MCF 10A (cell line): ENCODE results near the gene CLSTN2. TPM values are rescaled to one million over a fixed set of nuclear protein-coding genes. Genes with fewer than 3 reads are reported as not detected.
A peak's percentile ranks its signal among the peaks of the same experiment; 100 is the strongest.

Experiments
- BruUV-seq: library from RNA; stranded (reverse); fragments of 400-500 nt; replicated peaks from 2 replicates; lab custom pipeline; 2021; lab: Mats Ljungman, UMichigan
- CTCF ChIA-PET: fragments of 300-600 bp; sonication (Branson Sonifier 250); formaldehyde crosslinking; extraction: SDS; loops from one replicate; lab custom pipeline; 2021; ENCODE audit warnings: antibody characterized with exemption, inconsistent platforms; lab: Yijun Ruan, JAX
- POLR2A ChIA-PET: fragments of 300-600, 350-650 bp; sonication (Branson Sonifier 250); formaldehyde crosslinking; extraction: SDS; loops from one replicate; lab custom pipeline; 2020; ENCODE audit warnings: antibody characterized with exemption, inconsistent platforms; lab: Yijun Ruan, JAX
- DNase-seq: peaks from one replicate; pipeline ENCODE4 v3.0.0-alpha.2; 2018; ENCODE audit not compliant: unreplicated experiment
- H3K27ac Mint-ChIP-seq: one replicate; pipeline ENCODE4 v1.8.0; 2022; ENCODE audit warnings: mild to moderate bottlenecking, low read depth, mixed read lengths; ENCODE audit not compliant: unreplicated experiment
- H3K27me3 Mint-ChIP-seq: one replicate; pipeline ENCODE4 v1.8.0; 2022; ENCODE audit warnings: mixed read lengths; ENCODE audit not compliant: insufficient read depth, unreplicated experiment
- H3K36me3 Mint-ChIP-seq: one replicate; pipeline ENCODE4 v1.8.0; 2022; ENCODE audit warnings: mild to moderate bottlenecking, moderate library complexity, mixed read lengths; ENCODE audit not compliant: insufficient read depth, unreplicated experiment
- H3K4me1 Mint-ChIP-seq: one replicate; pipeline ENCODE4 v1.8.0; 2022; ENCODE audit warnings: mixed read lengths; ENCODE audit not compliant: insufficient read depth, unreplicated experiment
- H3K4me3 Mint-ChIP-seq: one replicate; pipeline ENCODE4 v1.8.0; 2022; ENCODE audit warnings: mild to moderate bottlenecking, moderate library complexity, mixed read lengths; ENCODE audit not compliant: unreplicated experiment
- H3K9me3 Mint-ChIP-seq: one replicate; pipeline ENCODE4 v1.8.0; 2022; ENCODE audit warnings: mixed read lengths; ENCODE audit not compliant: unreplicated experiment
- intact Hi-C: fragments of 100-400 bp; cut with micrococcal nuclease; formaldehyde crosslinking; loops from 2 replicates; pipeline ENCODE4 v1.14.1; 2022
- total RNA-seq: library from RNA; stranded (reverse); gene quantifications from 2 replicates; pipeline ENCODE4 v1.2.3, GENCODE V29; 2022
- TF ChIP-seq, protein P1 (sequence below): fragments of 200-600 bp; IDR thresholded peaks from one replicate; pipeline ENCODE4 v1.8.0; 2022; ENCODE audit warnings: antibody characterized with exemption, mild to moderate bottlenecking; ENCODE audit not compliant: unreplicated experiment

CLSTN2 gene
- total RNA-seq, 1 experiment from 2014 or later = not detected

DNA sequence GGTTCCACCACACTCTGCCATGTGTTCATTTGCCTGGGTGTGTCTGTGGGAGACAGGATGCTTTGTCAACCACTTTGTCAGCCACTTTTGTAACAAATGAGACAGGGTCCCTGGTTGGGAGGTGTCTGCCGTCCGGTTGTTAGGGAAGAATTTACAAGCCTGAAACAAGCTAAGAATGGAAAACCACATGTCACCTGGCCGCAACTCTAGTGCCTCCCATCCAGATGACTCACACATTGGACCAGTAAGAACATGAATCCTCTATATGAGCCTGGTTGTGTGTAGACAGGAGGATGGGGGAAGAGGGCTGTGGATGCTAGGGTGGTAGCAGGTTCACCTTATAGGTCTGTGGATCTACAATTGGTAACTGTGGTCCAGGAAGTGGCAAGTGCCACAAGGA is 335.3 kb downstream of the CLSTN2 start:
- intact Hi-C loops = no loop called here
- ChIA-PET POLR2A (no interaction called here), CTCF (interaction anchor here (0.6 kb wide), 1 partner anchor 18 kb away, joined by 3 read pairs; no protein-coding TSS in a partner anchor)
- no peaks in the 10 kb centered on the region for H3K4me1 Mint-ChIP-seq
- no peaks in the 10 kb centered on the region for H3K36me3 Mint-ChIP-seq
- H3K9me3 Mint-ChIP-seq = no peaks in the 10 kb centered on the region
- peaks cover 12% of the 10 kb centered on the region for H3K27me3 Mint-ChIP-seq
- TF ChIP-seq, protein P1, sequence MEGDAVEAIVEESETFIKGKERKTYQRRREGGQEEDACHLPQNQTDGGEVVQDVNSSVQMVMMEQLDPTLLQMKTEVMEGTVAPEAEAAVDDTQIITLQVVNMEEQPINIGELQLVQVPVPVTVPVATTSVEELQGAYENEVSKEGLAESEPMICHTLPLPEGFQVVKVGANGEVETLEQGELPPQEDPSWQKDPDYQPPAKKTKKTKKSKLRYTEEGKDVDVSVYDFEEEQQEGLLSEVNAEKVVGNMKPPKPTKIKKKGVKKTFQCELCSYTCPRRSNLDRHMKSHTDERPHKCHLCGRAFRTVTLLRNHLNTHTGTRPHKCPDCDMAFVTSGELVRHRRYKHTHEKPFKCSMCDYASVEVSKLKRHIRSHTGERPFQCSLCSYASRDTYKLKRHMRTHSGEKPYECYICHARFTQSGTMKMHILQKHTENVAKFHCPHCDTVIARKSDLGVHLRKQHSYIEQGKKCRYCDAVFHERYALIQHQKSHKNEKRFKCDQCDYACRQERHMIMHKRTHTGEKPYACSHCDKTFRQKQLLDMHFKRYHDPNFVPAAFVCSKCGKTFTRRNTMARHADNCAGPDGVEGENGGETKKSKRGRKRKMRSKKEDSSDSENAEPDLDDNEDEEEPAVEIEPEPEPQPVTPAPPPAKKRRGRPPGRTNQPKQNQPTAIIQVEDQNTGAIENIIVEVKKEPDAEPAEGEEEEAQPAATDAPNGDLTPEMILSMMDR = no peak
- DNase-seq = peak; percentile 6
- BruUV-seq = no TSS peak
- no peak overlapping the region for H3K27ac Mint-ChIP-seq
- H3K4me3 Mint-ChIP-seq = no peak overlapping the region

DNA sequence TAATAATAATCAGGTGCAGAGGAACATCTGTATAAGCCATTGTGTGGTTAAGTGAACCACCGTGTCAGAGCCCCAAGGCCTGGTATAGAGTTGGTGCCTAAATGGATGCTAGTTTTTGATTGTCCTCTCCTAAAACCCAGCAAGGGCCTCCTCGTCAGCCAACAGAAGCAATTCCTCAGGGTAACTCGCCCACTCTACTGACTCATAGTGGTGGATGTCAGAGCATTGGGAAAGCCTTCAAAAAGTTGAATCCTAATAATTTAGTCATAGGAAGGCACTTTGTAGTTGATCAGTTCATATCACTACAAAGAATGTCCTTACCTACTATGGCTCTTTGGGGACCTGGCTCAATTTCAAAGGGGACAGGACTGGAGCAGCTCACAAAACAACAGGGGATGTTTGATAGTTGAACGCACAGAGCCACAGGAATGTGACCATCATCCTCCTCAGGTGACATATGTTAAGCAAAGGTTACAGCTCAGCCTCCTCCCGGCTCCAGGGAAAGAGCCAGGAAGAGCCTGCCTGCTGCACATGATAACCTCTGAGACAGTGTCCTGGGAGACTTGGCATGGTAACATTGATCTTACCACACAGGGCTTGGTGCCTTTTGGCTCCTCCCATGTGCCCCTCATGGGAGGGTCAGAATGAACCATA is 338.7 kb downstream of the CLSTN2 start:
- H3K4me1 Mint-ChIP-seq = no peaks in the 10 kb centered on the region
- no peaks in the 10 kb centered on the region for H3K9me3 Mint-ChIP-seq
- H3K36me3 Mint-ChIP-seq = no peaks in the 10 kb centered on the region
- no peak overlapping the region for H3K27ac Mint-ChIP-seq
- H3K4me3 Mint-ChIP-seq = no peak overlapping the region
- DNase-seq = no peak
- ChIA-PET POLR2A (interaction anchor here (0.7 kb wide), 1 partner anchor 521 kb away, joined by 3 read pairs; no protein-coding TSS in a partner anchor), CTCF (no interaction called here)
- TF ChIP-seq, protein P1 = no peak
- H3K27me3 Mint-ChIP-seq = peaks cover 12% of the 10 kb centered on the region
- no TSS peak for BruUV-seq
- intact Hi-C loops = no loop called here

DNA sequence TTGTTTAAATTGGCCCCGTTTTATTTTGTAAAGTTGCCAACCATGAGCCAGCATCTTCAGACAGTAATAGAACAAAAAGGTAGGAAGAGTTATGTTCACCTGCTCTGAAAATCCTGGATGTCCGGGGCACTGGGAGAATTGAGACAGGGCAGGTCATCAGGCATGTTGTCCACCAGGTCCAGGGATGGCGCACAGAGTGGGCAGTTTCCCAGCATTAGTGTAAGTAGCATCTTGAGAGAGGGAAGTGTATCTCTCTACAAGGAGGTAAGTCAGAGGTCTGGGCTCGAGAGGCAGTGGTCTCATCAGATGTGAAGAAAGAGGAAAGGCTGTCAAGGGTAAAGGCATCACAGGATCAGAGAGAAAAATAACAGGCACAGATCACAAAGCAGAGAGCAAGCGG is 339.4 kb downstream of the CLSTN2 start:
- TF ChIP-seq, protein P1 = no peak
- Mint-ChIP-seq H3K4me3 (no peak overlapping the region), H3K27ac (no peak overlapping the region), H3K9me3 (no peaks in the 10 kb centered on the region), H3K36me3 (no peaks in the 10 kb centered on the region), H3K4me1 (no peaks in the 10 kb centered on the region), H3K27me3 (peaks cover 13% of the 10 kb centered on the region)
- no TSS peak for BruUV-seq
- POLR2A ChIA-PET = interaction anchor here (0.7 kb wide), 1 partner anchor 521 kb away, joined by 3 read pairs; no protein-coding TSS in a partner anchor
- CTCF ChIA-PET = interaction anchor here (0.5 kb wide), 1 partner anchor 53 kb away, joined by 5 read pairs; no protein-coding TSS in a partner anchor
- intact Hi-C loops = no loop called here
- no peak for DNase-seq

DNA sequence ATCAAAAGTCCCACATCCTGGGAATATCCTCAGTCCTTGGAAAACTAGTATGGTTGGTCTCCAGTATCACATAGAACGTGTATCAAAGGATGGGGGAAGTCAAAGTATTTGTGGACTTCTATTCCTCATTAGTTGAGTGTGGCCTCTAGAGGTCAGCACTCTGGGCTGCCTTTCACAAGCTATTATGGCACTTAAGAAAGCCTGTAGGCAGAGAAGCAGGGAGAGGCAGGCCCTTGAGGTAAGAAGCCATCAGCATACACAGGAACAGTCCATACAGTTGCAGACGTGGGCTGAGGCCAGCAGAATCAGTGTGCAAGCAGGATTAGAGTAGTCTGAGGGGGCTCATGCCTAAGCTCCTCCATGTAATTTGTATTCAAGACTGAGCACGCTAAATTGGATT is 341.7 kb downstream of the CLSTN2 start:
- intact Hi-C loops = loop anchor here (1.0 kb wide), 1 partner anchor 223 kb away; no protein-coding TSS in a partner anchor
- POLR2A ChIA-PET = no interaction called here
- Mint-ChIP-seq H3K36me3 (no peaks in the 10 kb centered on the region), H3K4me1 (no peaks in the 10 kb centered on the region), H3K27ac (no peak overlapping the region), H3K9me3 (no peaks in the 10 kb centered on the region), H3K4me3 (no peak overlapping the region), H3K27me3 (peaks cover 36% of the 10 kb centered on the region)
- CTCF ChIA-PET = interaction anchor here (0.7 to 1.1 kb wide), 3 partner anchors 9 to 586 kb away, joined by 3 to 5 read pairs (median 3); no protein-coding TSS in a partner anchor
- TF ChIP-seq, protein P1 = no peak
- no TSS peak for BruUV-seq
- peak; percentile 14 for DNase-seq
